OCI-LY7 (cell line): ENCODE data around the gene FAM174C. TPM values are rescaled to one million over a fixed set of nuclear protein-coding genes. Genes with fewer than 3 reads are reported as not detected.

Source experiments
- BruUV-seq: library from RNA; stranded (reverse); fragments of 400-500 nt; replicated peaks from 2 replicates; lab custom pipeline; 2021; lab: Mats Ljungman, UMichigan
- CTCF ChIA-PET: fragments of 300-600 bp; sonication (Branson Sonifier 250); formaldehyde crosslinking; loops from one replicate; lab custom pipeline; 2022; ENCODE audit warnings: antibody characterized with exemption; ENCODE audit not compliant: unreplicated experiment; lab: Charles Lee
- POLR2A ChIA-PET: fragments of 300-600 bp; sonication (Branson Sonifier 250); formaldehyde crosslinking; loops from one replicate; lab custom pipeline; 2022; ENCODE audit warnings: antibody characterized with exemption; lab: Charles Lee
- DNase-seq: peaks from one replicate; pipeline ENCODE4 v3.0.0-alpha.2; 2015; ENCODE audit warnings: low spot score
- H2AFZ ChIP-seq: fragments of 200-600 bp; sonication (generic), shearing (Covaris generic); 2 replicates; pipeline ENCODE4 v1.6.1; 2014; ENCODE audit warnings: mild to moderate bottlenecking, antibody characterized with exemption, low read length, moderate library complexity
- H3K27ac ChIP-seq: fragments of 200-600 bp; sonication (generic); 2 replicates; pipeline ENCODE4 v1.5.1; 2014; ENCODE audit warnings: mixed run types, low read depth, mild to moderate bottlenecking, moderate library complexity, low read length, inconsistent platforms; ENCODE audit not compliant: poor library complexity, severe bottlenecking
- H3K36me3 ChIP-seq: fragments of 200-600 bp; sonication (generic); 2 replicates; pipeline ENCODE4 v1.6.1; 2014; ENCODE audit warnings: mild to moderate bottlenecking, antibody characterized with exemption, low read length, moderate library complexity, mixed read lengths; ENCODE audit not compliant: insufficient read depth
- H3K4me1 ChIP-seq: fragments of 200-600 bp; sonication (generic); 2 replicates; pipeline ENCODE4 v1.5.1; 2014; ENCODE audit warnings: mild to moderate bottlenecking, low read length; ENCODE audit not compliant: insufficient read depth, poor library complexity, severe bottlenecking
- H3K4me2 ChIP-seq: fragments of 200-600 bp; sonication (generic); 2 replicates; pipeline ENCODE4 v1.6.1; 2014; ENCODE audit warnings: mild to moderate bottlenecking, low read length
- H3K4me3 ChIP-seq: fragments of 200-600 bp; sonication (generic); 2 replicates; pipeline ENCODE4 v1.5.1; 2014; ENCODE audit warnings: mild to moderate bottlenecking, low read depth, low read length; ENCODE audit not compliant: poor library complexity, severe bottlenecking
- H3K79me2 ChIP-seq: fragments of 200-600 bp; sonication (generic); 2 replicates; pipeline ENCODE4 v1.6.1; 2016; ENCODE audit warnings: low read depth, mild to moderate bottlenecking, low read length, moderate library complexity, mixed read lengths; ENCODE audit not compliant: insufficient read depth
- H3K9me2 ChIP-seq: fragments of 200-600 bp; sonication (generic); 2 replicates; pipeline ENCODE4 v1.6.1; 2016; ENCODE audit warnings: mild to moderate bottlenecking, low read length, mixed read lengths; ENCODE audit not compliant: insufficient read depth
- H3K9me3 ChIP-seq: fragments of 200-600 bp; sonication (generic); 2 replicates; pipeline ENCODE4 v1.6.1; 2014; ENCODE audit warnings: mild to moderate bottlenecking, mixed run types, low read length, mixed read lengths
- H4K20me1 ChIP-seq: fragments of 200-600 bp; sonication (generic); 2 replicates; pipeline ENCODE4 v1.6.1; 2014; ENCODE audit warnings: mild to moderate bottlenecking, antibody characterized with exemption, low read length, moderate library complexity, mixed read lengths; ENCODE audit not compliant: insufficient read depth
- EZH2phosphoT487 ChIP-seq: fragments of 200-600 bp; sonication (generic); IDR thresholded peaks from 2 replicates; pipeline ENCODE4 v1.6.1; 2018; ENCODE audit warnings: low read depth, borderline replicate concordance, mild to moderate bottlenecking, mixed run types, antibody characterized with exemption, low read length, moderate library complexity, mixed read lengths
- intact Hi-C: fragments of 100-400 bp; cut with micrococcal nuclease; formaldehyde crosslinking; loops from one replicate; pipeline ENCODE4 v1.10.0; 2022; ENCODE audit not compliant: unreplicated experiment
- total RNA-seq, 2 experiments: library from RNA; depleted of rRNA in 1 of 2; stranded (reverse); fragments of >200 nt in 1 of 2; shearing (Covaris generic) in 1 of 2; gene quantifications; 2 replicates each; pipeline ENCODE4 v1.2.3, GENCODE V29; 2014 to 2022
- TF ChIP-seq, protein P1 (sequence below): fragments of 200-600 bp; sonication (generic); conservative IDR thresholded peaks from 2 replicates; pipeline ENCODE4 v1.5.1; 2014; ENCODE audit warnings: mild to moderate bottlenecking, antibody characterized with exemption, low read length, moderate library complexity, mixed read lengths

The FAM174C gene
- total RNA-seq, 2 experiments from 2014 or later = 53.2 to 81.5 TPM

DNA sequence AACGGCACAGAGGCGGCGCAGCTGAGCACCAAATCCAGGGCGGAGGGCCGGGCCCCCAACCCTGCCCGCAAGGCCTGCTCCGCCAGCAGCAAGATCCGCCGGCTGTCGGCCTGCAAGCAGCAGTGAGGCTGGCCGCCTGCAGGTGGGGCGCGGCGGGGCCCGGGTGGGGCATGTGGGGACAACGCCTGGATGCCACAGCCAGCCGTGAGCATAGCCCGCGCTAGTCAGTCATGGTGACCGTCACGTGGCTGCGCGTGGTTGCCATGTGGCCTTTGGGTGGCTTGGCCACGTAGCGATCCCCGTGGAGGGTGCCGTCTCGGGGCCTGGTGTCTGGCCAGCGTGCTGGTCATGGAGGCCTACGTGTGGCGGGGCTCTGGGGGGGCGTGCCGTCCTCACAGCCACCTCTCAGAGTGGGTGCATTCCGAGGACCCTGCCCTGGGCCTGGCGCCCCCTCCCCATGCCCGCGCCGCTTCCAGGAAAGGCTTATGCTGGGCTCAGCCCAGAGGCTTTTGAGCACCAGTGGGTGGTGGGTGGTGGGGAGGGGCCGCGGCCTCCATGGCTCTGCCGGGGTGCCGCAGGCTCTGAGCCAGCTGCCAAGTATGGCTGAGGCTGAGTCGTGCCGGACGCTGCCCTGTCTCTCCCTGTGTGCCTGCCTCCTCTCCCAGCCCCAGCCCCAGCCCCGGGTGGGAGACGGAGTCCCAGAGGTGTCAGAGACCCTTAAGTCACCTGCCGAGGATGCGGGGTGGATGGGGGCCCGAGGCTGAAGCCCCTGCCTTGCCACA lies 48.6 kb upstream of the FAM174C start:
- Histone ChIP-seq H4K20me1 (no peaks in the 10 kb centered on the region), H3K9me2 (no peaks in the 10 kb centered on the region), H3K27ac (no peak overlapping the region), H3K9me3 (no peaks in the 10 kb centered on the region), H3K4me2 (no peak overlapping the region), H3K4me1 (no peaks in the 10 kb centered on the region), H3K79me2 (no peaks in the 10 kb centered on the region), H3K4me3 (no peak overlapping the region), H2AFZ (no peak overlapping the region), H3K36me3 (peaks cover 46% of the 10 kb centered on the region)
- intact Hi-C loops = no loop called here
- ChIA-PET CTCF (no interaction called here), POLR2A (no interaction called here)
- no peak for TF ChIP-seq EZH2phosphoT487
- TF ChIP-seq, protein P1, sequence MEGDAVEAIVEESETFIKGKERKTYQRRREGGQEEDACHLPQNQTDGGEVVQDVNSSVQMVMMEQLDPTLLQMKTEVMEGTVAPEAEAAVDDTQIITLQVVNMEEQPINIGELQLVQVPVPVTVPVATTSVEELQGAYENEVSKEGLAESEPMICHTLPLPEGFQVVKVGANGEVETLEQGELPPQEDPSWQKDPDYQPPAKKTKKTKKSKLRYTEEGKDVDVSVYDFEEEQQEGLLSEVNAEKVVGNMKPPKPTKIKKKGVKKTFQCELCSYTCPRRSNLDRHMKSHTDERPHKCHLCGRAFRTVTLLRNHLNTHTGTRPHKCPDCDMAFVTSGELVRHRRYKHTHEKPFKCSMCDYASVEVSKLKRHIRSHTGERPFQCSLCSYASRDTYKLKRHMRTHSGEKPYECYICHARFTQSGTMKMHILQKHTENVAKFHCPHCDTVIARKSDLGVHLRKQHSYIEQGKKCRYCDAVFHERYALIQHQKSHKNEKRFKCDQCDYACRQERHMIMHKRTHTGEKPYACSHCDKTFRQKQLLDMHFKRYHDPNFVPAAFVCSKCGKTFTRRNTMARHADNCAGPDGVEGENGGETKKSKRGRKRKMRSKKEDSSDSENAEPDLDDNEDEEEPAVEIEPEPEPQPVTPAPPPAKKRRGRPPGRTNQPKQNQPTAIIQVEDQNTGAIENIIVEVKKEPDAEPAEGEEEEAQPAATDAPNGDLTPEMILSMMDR = no peak
- BruUV-seq = no TSS peak
- DNase-seq = no peak

DNA sequence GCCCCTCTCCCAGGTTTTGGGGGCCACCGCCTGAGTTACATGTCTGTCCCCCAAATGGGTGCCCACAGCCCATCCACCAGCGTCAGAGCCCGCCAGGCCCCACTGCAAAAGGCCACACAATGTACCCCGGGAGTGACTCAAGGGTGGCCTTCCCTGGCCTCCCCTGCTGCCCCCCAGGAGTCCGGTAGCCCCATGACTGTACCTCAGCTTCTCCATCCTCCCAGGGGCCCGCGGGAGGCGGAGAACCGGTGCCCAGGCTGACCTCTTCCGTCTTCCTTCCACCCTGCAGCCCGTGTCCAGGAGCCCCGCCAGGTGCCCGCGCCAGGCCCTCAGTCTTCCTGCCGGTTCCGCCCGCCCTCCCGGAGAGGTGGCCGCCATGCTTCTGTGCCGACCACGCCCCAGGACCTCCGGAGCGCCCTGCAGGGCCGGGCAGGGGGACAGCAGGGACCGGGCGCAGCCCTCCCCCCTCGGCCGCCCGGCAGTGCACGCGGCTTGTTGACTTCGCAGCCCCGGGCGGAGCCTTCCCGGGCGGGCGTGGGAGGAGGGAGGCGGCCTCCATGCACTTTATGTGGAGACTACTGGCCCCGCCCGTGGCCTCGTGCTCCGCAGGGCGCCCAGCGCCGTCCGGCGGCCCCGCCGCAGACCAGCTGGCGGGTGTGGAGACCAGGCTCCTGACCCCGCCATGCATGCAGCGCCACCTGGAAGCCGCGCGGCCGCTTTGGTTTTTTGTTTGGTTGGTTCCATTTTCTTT lies 47.9 kb upstream of the FAM174C start:
- Histone ChIP-seq H3K9me3 (no peaks in the 10 kb centered on the region), H3K4me3 (no peak overlapping the region), H3K9me2 (no peaks in the 10 kb centered on the region), H3K4me2 (no peak overlapping the region), H2AFZ (no peak overlapping the region), H3K27ac (no peak overlapping the region), H4K20me1 (no peaks in the 10 kb centered on the region), H3K36me3 (peaks cover 42% of the 10 kb centered on the region), H3K79me2 (no peaks in the 10 kb centered on the region), H3K4me1 (no peaks in the 10 kb centered on the region)
- DNase-seq = no peak
- TF ChIP-seq, protein P1 = no peak
- no peak for TF ChIP-seq EZH2phosphoT487
- intact Hi-C loops = no loop called here
- ChIA-PET POLR2A (no interaction called here), CTCF (no interaction called here)
- BruUV-seq = no TSS peak
